NK-92 (cell line): ENCODE data around the gene SERPINI1.

Experiments
- DNase-seq: peaks from one replicate; lab custom pipeline; 2025; ENCODE audit not compliant: unreplicated experiment; lab: John Stamatoyannopoulos, UW

SERPINI1 gene

GRCh38 chr3:167735233-167736138 lies at the start of gene SERPINI1:
Gene SERPINI1, plus strand, starts transcription at chr3:167735721. Its CDS starts 53,408 bp downstream, at chr3:167789129.
- DNase-seq = no peak

- peak; percentile 1 for DNase-seq
These were observed 44.2 kb upstream of the SERPINI1 start for GRCh38 chr3:167691366-167691765.

- DNase-seq = no peak
These were observed 41.4 kb upstream of the SERPINI1 start for GRCh38 chr3:167694121-167694520.

- DNase-seq = no peak
These were observed 35.5 kb upstream of the SERPINI1 start for GRCh38 chr3:167700046-167700445.

- no peak for DNase-seq
These were observed 34.6 kb upstream of the SERPINI1 start for GRCh38 chr3:167700926-167701325.

- DNase-seq = no peak
These were observed 29.7 kb upstream of the SERPINI1 start for GRCh38 chr3:167705840-167706239.

GRCh38 chr3:167709690-167710089 lies 25.8 kb upstream of the SERPINI1 start:
- no peak for DNase-seq

- no peak for DNase-seq
These were observed 25.0 kb upstream of the SERPINI1 start for GRCh38 chr3:167710552-167710951.

- no peak for DNase-seq
These were observed 24.1 kb upstream of the SERPINI1 start for GRCh38 chr3:167711439-167711838.

GRCh38 chr3:167712445-167712844 lies 23.1 kb upstream of the SERPINI1 start:
- DNase-seq = no peak

GRCh38 chr3:167714871-167715270 lies 20.6 kb upstream of the SERPINI1 start:
- no peak for DNase-seq

- DNase-seq = no peak
These were observed 18.6 kb upstream of the SERPINI1 start for GRCh38 chr3:167716920-167717319.

- no peak for DNase-seq
These were observed 16.9 kb upstream of the SERPINI1 start for GRCh38 chr3:167718582-167718981.

- no peak for DNase-seq
These were observed 12.5 kb upstream of the SERPINI1 start for GRCh38 chr3:167723025-167723512.

- DNase-seq = no peak
These were observed 11.6 kb upstream of the SERPINI1 start for GRCh38 chr3:167723872-167724271.

GRCh38 chr3:167728176-167728575 lies 7.3 kb upstream of the SERPINI1 start:
- no peak for DNase-seq

- DNase-seq = no peak
These were observed 6.7 kb upstream of the SERPINI1 start for GRCh38 chr3:167728632-167729323.

- no peak for DNase-seq
These were observed 5.9 kb upstream of the SERPINI1 start for GRCh38 chr3:167729591-167729990.

GRCh38 chr3:167731393-167731792 lies 4.1 kb upstream of the SERPINI1 start:
- DNase-seq = no peak

GRCh38 chr3:167732313-167733065 lies 3.0 kb upstream of the SERPINI1 start:
- no peak for DNase-seq

GRCh38 chr3:167733961-167734497 lies 1.5 kb upstream of the SERPINI1 start:
- DNase-seq = no peak
